Dendritic cell treated with granulocyte-macrophage colony-stimulating factor and Interleukin-4, amounts not matched to agents 40 ng/mL and 50 ng/mL, for 4 days (primary cell): ENCODE results near the gene ARID5B.
A peak's percentile ranks its signal among the peaks of the same experiment; 100 is the strongest.

ENCODE experiments used
- H3K27ac Mint-ChIP-seq: one replicate; pipeline ENCODE4 v1.8.0; 2022; ENCODE audit warnings: mild to moderate bottlenecking, mixed read lengths
- H3K27me3 Mint-ChIP-seq: one replicate; pipeline ENCODE4 v1.8.0; 2022; ENCODE audit warnings: mild to moderate bottlenecking, mixed read lengths
- H3K36me3 Mint-ChIP-seq: one replicate; pipeline ENCODE4 v1.8.0; 2022; ENCODE audit warnings: low read depth, mixed read lengths
- H3K4me1 Mint-ChIP-seq: one replicate; pipeline ENCODE4 v1.8.0; 2022; ENCODE audit warnings: low read depth, mixed read lengths
- H3K4me3 Mint-ChIP-seq: one replicate; pipeline ENCODE4 v1.8.0; 2022; ENCODE audit warnings: mild to moderate bottlenecking, moderate library complexity, mixed read lengths
- H3K9me3 Mint-ChIP-seq: one replicate; pipeline ENCODE4 v1.8.0; 2022; ENCODE audit warnings: mixed read lengths
- intact Hi-C: fragments of 100-400 bp; cut with micrococcal nuclease; formaldehyde crosslinking; loops from one replicate; pipeline ENCODE4 v1.15.0; 2022

The ARID5B gene

GRCh38 chr10:61981460-61981859, 80.0 kb downstream of the ARID5B start:
- no peak overlapping the region for H3K4me3 Mint-ChIP-seq
- no peak overlapping the region for H3K27ac Mint-ChIP-seq
- H3K27me3 Mint-ChIP-seq = no peaks in the 10 kb centered on the region
- peaks cover 17% of the 10 kb centered on the region for H3K4me1 Mint-ChIP-seq
- no peaks in the 10 kb centered on the region for H3K9me3 Mint-ChIP-seq
- intact Hi-C loops = no loop called here
- peaks cover 16% of the 10 kb centered on the region for H3K36me3 Mint-ChIP-seq

GRCh38 chr10:61983255-61983654, 81.8 kb downstream of the ARID5B start:
- Mint-ChIP-seq H3K4me3 (no peak overlapping the region), H3K36me3 (peaks cover 16% of the 10 kb centered on the region), H3K9me3 (no peaks in the 10 kb centered on the region), H3K4me1 (peaks cover 23% of the 10 kb centered on the region), H3K27me3 (no peaks in the 10 kb centered on the region), H3K27ac (no peak overlapping the region)
- intact Hi-C loops = no loop called here

GRCh38 chr10:61984803-61985418, 83.4 kb downstream of the ARID5B start:
- H3K9me3 Mint-ChIP-seq = no peaks in the 10 kb centered on the region
- no peaks in the 10 kb centered on the region for H3K27me3 Mint-ChIP-seq
- peaks cover 11% of the 10 kb centered on the region for H3K4me1 Mint-ChIP-seq
- peaks cover 16% of the 10 kb centered on the region for H3K36me3 Mint-ChIP-seq
- intact Hi-C loops = no loop called here
- no peak overlapping the region for H3K4me3 Mint-ChIP-seq
- no peak overlapping the region for H3K27ac Mint-ChIP-seq

GRCh38 chr10:61985715-61986114, 84.2 kb downstream of the ARID5B start:
- H3K36me3 Mint-ChIP-seq = peaks cover 13% of the 10 kb centered on the region
- intact Hi-C loops = no loop called here

GRCh38 chr10:61986382-61986781, 84.9 kb downstream of the ARID5B start:
- H3K36me3 Mint-ChIP-seq = peaks cover 9% of the 10 kb centered on the region
- H3K4me1 Mint-ChIP-seq = peaks cover 15% of the 10 kb centered on the region
- no peak overlapping the region for H3K27ac Mint-ChIP-seq
- no peaks in the 10 kb centered on the region for H3K27me3 Mint-ChIP-seq
- intact Hi-C loops = no loop called here
- H3K9me3 Mint-ChIP-seq = no peaks in the 10 kb centered on the region
- H3K4me3 Mint-ChIP-seq = no peak overlapping the region

More at GRCh38 chr10:61985715-61986114, 84.2 kb downstream of the ARID5B start:
- Mint-ChIP-seq H3K9me3 (no peaks in the 10 kb centered on the region), H3K27ac (no peak overlapping the region), H3K4me1 (peaks cover 15% of the 10 kb centered on the region), H3K27me3 (no peaks in the 10 kb centered on the region), H3K4me3 (no peak overlapping the region)

- peak overlapping the region; percentile 27 for H3K27ac Mint-ChIP-seq
- peaks cover 15% of the 10 kb centered on the region for H3K4me1 Mint-ChIP-seq
- no peaks in the 10 kb centered on the region for H3K27me3 Mint-ChIP-seq
- peaks cover 9% of the 10 kb centered on the region for H3K36me3 Mint-ChIP-seq
- H3K4me3 Mint-ChIP-seq = no peak overlapping the region
- intact Hi-C loops = no loop called here
- no peaks in the 10 kb centered on the region for H3K9me3 Mint-ChIP-seq
These were observed 85.4 kb downstream of the ARID5B start for GRCh38 chr10:61986788-61987492.

- no peaks in the 10 kb centered on the region for H3K9me3 Mint-ChIP-seq
- H3K4me3 Mint-ChIP-seq = no peak overlapping the region
- peaks cover 21% of the 10 kb centered on the region for H3K4me1 Mint-ChIP-seq
- peak overlapping the region; percentile 46 for H3K27ac Mint-ChIP-seq
- intact Hi-C loops = no loop called here
- H3K27me3 Mint-ChIP-seq = no peaks in the 10 kb centered on the region
- H3K36me3 Mint-ChIP-seq = peaks cover 9% of the 10 kb centered on the region
These were observed 86.0 kb downstream of the ARID5B start for GRCh38 chr10:61987537-61987936.

GRCh38 chr10:61987951-61988379, 86.5 kb downstream of the ARID5B start:
- H3K27me3 Mint-ChIP-seq = no peaks in the 10 kb centered on the region
- intact Hi-C loops = no loop called here

GRCh38 chr10:61989995-61990760, 88.7 kb downstream of the ARID5B start:
- intact Hi-C loops = loop anchor here (5.0 kb wide), 1 partner anchor 88 kb away; the partner anchor contains the start of gene ARID5B
- H3K9me3 Mint-ChIP-seq = no peaks in the 10 kb centered on the region
- H3K27ac Mint-ChIP-seq = no peak overlapping the region
- no peaks in the 10 kb centered on the region for H3K27me3 Mint-ChIP-seq
- no peaks in the 10 kb centered on the region for H3K36me3 Mint-ChIP-seq
- peaks cover 29% of the 10 kb centered on the region for H3K4me1 Mint-ChIP-seq
- H3K4me3 Mint-ChIP-seq = no peak overlapping the region

More at GRCh38 chr10:61987951-61988379, 86.5 kb downstream of the ARID5B start:
- Mint-ChIP-seq H3K27ac (peak overlapping the region; percentile 46), H3K36me3 (peaks cover 9% of the 10 kb centered on the region), H3K4me1 (peaks cover 26% of the 10 kb centered on the region), H3K9me3 (no peaks in the 10 kb centered on the region), H3K4me3 (no peak overlapping the region)

- H3K36me3 Mint-ChIP-seq = no peaks in the 10 kb centered on the region
- no peaks in the 10 kb centered on the region for H3K27me3 Mint-ChIP-seq
- no peak overlapping the region for H3K27ac Mint-ChIP-seq
- intact Hi-C loops = loop anchor here (5.0 kb wide), 1 partner anchor 88 kb away; the partner anchor contains the start of gene ARID5B
- H3K4me1 Mint-ChIP-seq = peaks cover 29% of the 10 kb centered on the region
- no peaks in the 10 kb centered on the region for H3K9me3 Mint-ChIP-seq
- H3K4me3 Mint-ChIP-seq = no peak overlapping the region
These were observed 89.2 kb downstream of the ARID5B start for GRCh38 chr10:61990761-61991135.

- Mint-ChIP-seq H3K9me3 (no peaks in the 10 kb centered on the region), H3K27ac (peak overlapping the region; percentile 93), H3K4me3 (no peak overlapping the region), H3K36me3 (no peaks in the 10 kb centered on the region), H3K4me1 (peaks cover 29% of the 10 kb centered on the region), H3K27me3 (no peaks in the 10 kb centered on the region)
- intact Hi-C loops = loop anchor here (5.0 kb wide), 1 partner anchor 89 kb away; the partner anchor contains the start of gene ARID5B
These were observed 89.7 kb downstream of the ARID5B start for GRCh38 chr10:61991166-61991565.

- H3K27ac Mint-ChIP-seq = peak overlapping the region; percentile 93
- intact Hi-C loops = loop anchor here (1.0 to 5.0 kb wide), 2 partner anchors 51 to 90 kb away; partner anchors contain the start of gene ARID5B
- peaks cover 32% of the 10 kb centered on the region for H3K4me1 Mint-ChIP-seq
- H3K27me3 Mint-ChIP-seq = no peaks in the 10 kb centered on the region
- H3K4me3 Mint-ChIP-seq = no peak overlapping the region
- H3K9me3 Mint-ChIP-seq = no peaks in the 10 kb centered on the region
- peaks cover 4% of the 10 kb centered on the region for H3K36me3 Mint-ChIP-seq
These were observed 90.6 kb downstream of the ARID5B start for GRCh38 chr10:61992059-61992460.

GRCh38 chr10:61992671-61993668, 91.5 kb downstream of the ARID5B start:
- Mint-ChIP-seq H3K27ac (peak overlapping the region; percentile 93), H3K27me3 (no peaks in the 10 kb centered on the region), H3K4me3 (peak overlapping the region; percentile 67), H3K36me3 (peaks cover 7% of the 10 kb centered on the region), H3K4me1 (peaks cover 30% of the 10 kb centered on the region), H3K9me3 (no peaks in the 10 kb centered on the region)
- intact Hi-C loops = loop anchor here (1.0 to 5.0 kb wide), 2 partner anchors 52 to 91 kb away; partner anchors contain the start of gene ARID5B
